Melanocyte of skin (primary cell): Measurements from ENCODE around the gene KNL1. TPM values are rescaled to one million over a fixed set of nuclear protein-coding genes. Genes with fewer than 3 reads are reported as not detected.

Experiments
- small RNA-seq, 2 donors: library from RNA; depleted of rRNA; stranded (forward); fragments of <200 nt; gene quantifications; one replicate each; pipeline ENCODE3, GENCODE V24; 2012
- total RNA-seq, 2 donors: library from RNA; depleted of rRNA; stranded (reverse); fragments of >200 nt; gene quantifications; 2 replicates each; pipeline ENCODE4 v1.2.3, GENCODE V29; 2012

KNL1 gene
- total RNA-seq = 10 to 100 TPM; 14.5 to 22.6 TPM

GRCh38 chr15:40593588-40594428, at the start of gene KNL1:
TSS of gene KNL1 (plus strand) at chr15:40594249. CDS start at chr15:40602932, 8,683 bp downstream.

GRCh38 chr15:40564591-40565332, 29.3 kb upstream of the KNL1 start, which contains the start of gene CCDC32:
TSS of gene CCDC32 (minus strand) at chr15:40565042. CDS start at chr15:40563015, 2,027 bp downstream.

GRCh38 chr15:40569129-40569953, 24.7 kb upstream of the KNL1 start, which contains the start of gene RPUSD2:
TSS of gene RPUSD2 (plus strand) at chr15:40569299. CDS start at chr15:40569338, 39 bp downstream.

GRCh38 chr15:40694688-40695468, 100.8 kb downstream of the KNL1 start, which contains the start of gene RAD51:
TSS of gene RAD51 (plus strand) at chr15:40695174. CDS start at chr15:40698759, 3,585 bp downstream.

Small RNAs within 50 kb of the gene (small RNA-seq; reads per million reads assigned to genes)
- 0 reads per million in 2 donors for gene RF00017
- 0 reads per million in 2 donors for gene RN7SL376P

Other genes with a start within 250 kb of the KNL1 start
- gene PHGR1, start 243.2 kb upstream of the KNL1 start, total RNA-seq = not detected
- under 1 TPM; 0.33 to 0.69 TPM for gene DISP2, start 236.0 kb upstream of the KNL1 start, total RNA-seq
- 100 to 1,000 TPM in 1 of 2 donors, 10 to 100 TPM in 1; 36.1 to 115 TPM for gene KNSTRN, start 211.5 kb upstream of the KNL1 start, total RNA-seq
- 10 to 100 TPM; 33.6 to 40.6 TPM for gene IVD, start 188.5 kb upstream of the KNL1 start, total RNA-seq
- gene BAHD1, start 153.3 kb upstream of the KNL1 start, total RNA-seq = 1 to 10 TPM; 8.7 to 9.3 TPM
- gene CHST14, start 123.3 kb upstream of the KNL1 start, total RNA-seq = 1 to 10 TPM; 8.9 to 9.7 TPM
- gene CCDC32, start 29.2 kb upstream of the KNL1 start, total RNA-seq = 10 to 100 TPM; 21.0 to 23.1 TPM
- gene RPUSD2, start 24.9 kb upstream of the KNL1 start, total RNA-seq = 10 to 100 TPM in 1 of 2 donors, 1 to 10 TPM in 1; 10.0 to 17.3 TPM
- gene RAD51, start 100.9 kb downstream of the KNL1 start, total RNA-seq = 1 to 10 TPM; 3.4 to 10.0 TPM
- 10 to 100 TPM; 18.6 to 24.8 TPM for gene RMDN3, start 161.0 kb downstream of the KNL1 start, total RNA-seq
- gene GCHFR, start 169.8 kb downstream of the KNL1 start, total RNA-seq = 1 to 10 TPM; 1.7 to 2.1 TPM
- gene C15orf62, start 175.7 kb downstream of the KNL1 start, total RNA-seq = not detected
- 10 to 100 TPM; 42.7 to 46.6 TPM for gene ZFYVE19, start 212.8 kb downstream of the KNL1 start, total RNA-seq
- gene DNAJC17, start 213.2 kb downstream of the KNL1 start, total RNA-seq = 10 to 100 TPM; 17.9 to 26.3 TPM
- not detected for gene PPP1R14D, start 234.5 kb downstream of the KNL1 start, total RNA-seq
- 10 to 100 TPM; 12.0 to 15.7 TPM for gene SPINT1, start 249.8 kb downstream of the KNL1 start, total RNA-seq